ENCODE results near the gene CD300LF.

DNA sequence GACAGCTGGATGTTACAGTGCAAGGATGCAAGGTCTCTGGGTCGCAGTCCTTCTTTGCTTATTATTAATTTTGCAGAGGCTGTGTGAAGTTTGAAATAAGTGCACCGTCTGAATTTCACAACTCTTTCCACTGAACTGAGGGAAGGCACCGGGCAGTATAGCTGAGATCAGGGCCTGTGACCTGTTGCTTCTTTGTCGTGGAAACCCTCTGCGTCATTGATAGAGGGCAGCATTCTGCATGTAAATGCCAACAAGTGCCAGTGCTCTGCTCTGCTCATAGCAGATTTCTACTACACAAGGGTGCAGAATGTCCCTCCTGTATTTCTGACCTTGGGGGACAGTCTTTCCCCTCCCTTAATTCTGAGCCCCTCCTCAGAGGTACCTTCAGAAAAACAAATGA, 26.0 kb downstream of the CD300LF start:
- TF ChIP-seq, protein P1, sequence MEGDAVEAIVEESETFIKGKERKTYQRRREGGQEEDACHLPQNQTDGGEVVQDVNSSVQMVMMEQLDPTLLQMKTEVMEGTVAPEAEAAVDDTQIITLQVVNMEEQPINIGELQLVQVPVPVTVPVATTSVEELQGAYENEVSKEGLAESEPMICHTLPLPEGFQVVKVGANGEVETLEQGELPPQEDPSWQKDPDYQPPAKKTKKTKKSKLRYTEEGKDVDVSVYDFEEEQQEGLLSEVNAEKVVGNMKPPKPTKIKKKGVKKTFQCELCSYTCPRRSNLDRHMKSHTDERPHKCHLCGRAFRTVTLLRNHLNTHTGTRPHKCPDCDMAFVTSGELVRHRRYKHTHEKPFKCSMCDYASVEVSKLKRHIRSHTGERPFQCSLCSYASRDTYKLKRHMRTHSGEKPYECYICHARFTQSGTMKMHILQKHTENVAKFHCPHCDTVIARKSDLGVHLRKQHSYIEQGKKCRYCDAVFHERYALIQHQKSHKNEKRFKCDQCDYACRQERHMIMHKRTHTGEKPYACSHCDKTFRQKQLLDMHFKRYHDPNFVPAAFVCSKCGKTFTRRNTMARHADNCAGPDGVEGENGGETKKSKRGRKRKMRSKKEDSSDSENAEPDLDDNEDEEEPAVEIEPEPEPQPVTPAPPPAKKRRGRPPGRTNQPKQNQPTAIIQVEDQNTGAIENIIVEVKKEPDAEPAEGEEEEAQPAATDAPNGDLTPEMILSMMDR (IDR thresholded peaks at IDR 0.05): no peak
- no peak for TF ChIP-seq EZH2 (IDR thresholded peaks at IDR 0.05; ENCODE audit: borderline replicate concordance, insufficient read depth, low read depth, low read length, poor library complexity, severe bottlenecking)

Measured in B cell (primary cell).